ENCODE data around the gene COPS3.
"Not testable (repeated sequence)": the region's sequence is repeated elsewhere in the genome, so short reads cannot be mapped to it uniquely, and the experiment has no call there.

The COPS3 gene

GRCh38 chr17:17300624-17301568, 19.9 kb upstream of the COPS3 start:
- DNase-seq, result peak; percentile 81

DNA sequence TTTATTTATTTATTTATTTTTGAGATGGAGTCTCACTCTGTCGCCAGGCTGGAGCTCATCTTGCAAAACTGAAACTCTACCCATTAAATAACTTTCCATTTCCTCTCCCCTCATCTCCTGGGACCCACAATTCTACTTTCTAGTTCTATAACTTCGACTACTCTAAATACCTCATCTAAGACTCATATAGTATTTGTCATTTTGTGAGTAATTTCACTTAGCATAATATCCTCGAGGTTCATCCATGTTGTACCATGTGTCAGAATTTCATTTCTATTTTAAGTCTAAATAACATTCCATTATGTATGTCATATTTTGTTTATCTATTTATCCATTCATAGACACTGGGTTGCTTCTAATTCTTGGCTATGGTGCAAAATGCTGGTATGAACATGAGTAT, 17.1 kb upstream of the COPS3 start:
- DNase-seq, result no peak

- DNase-seq, result no peak
Observed at GRCh38 chr17:17297217-17297616, 16.2 kb upstream of the COPS3 start.

DNA sequence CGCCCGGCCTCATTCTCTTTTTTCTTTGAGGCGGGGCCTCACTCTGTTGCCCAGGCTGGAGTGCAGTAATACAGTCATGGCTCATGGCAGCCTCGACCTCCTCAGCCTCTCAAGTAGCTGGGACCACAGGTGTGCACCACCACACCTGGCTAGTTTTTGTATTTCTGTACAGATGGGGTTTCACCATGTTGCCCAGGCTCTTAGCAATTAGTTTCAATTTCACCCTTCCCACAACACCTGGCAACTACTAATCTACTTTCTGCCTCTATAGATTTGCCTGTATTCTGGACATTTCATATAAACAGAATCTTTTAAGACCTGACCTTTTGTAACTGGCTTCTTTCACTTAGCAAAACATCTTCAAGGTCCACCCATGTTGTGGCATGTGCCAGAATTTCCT, 14.1 kb upstream of the COPS3 start:
- DNase-seq, result no peak

DNA sequence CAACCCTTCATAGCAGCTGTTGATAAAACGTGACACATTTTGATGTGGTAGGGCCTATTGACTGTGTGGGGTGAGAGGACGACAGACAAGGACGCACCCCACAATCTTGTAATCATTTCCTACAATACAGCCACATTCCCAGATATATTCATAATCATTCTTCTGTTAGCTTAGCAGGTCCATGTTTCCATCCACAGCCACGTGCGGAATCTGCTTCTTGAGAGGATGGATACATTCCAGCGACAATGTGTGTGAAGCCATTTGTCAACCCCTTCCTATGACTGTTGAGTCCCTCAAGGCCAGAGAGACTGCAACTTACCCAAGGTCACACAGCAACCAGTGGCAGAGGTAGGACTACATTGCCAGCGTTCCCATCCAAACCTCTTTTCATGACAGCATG, 8.7 kb upstream of the COPS3 start:
- DNase-seq, result no peak

DNA sequence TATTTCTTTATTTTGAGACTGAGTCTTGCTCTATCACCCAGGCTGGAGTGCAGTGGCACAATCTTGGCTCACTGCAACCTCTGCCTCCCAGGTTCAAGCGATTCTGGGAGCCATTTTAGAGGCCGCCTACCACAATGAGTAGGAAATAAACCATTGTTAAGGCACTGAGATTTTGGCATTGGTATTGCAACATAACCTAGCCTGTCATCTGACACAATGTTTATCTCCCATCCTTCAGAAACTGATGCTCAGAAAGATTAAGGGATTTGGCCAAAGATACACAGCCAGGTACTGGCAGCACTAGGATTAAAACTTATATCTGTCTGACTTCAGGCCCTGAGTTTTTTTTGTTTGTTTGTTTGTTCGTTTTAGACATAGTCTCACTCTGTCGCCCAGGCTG, 8.0 kb upstream of the COPS3 start:
- DNase-seq, result no peak

DNA sequence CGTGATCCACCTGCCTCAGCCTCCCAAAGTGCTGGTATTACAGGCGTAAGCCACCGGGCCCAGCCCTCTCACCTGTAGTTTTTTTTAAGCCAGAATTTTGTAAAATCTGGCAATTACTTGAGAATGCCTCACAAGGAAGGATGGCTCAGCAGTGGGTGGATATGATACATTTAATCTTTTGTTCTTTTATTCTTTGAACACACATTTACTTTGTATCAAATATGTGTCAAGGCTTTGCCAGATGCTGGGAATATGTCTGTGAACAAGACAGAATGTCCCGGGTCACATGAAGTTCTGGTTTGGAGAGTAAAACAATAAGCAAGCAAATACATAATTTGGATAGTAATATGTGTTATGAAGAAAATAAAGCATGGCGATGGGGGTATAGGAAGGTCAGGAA, 4.9 kb upstream of the COPS3 start:
- DNase-seq, result no peak

DNA sequence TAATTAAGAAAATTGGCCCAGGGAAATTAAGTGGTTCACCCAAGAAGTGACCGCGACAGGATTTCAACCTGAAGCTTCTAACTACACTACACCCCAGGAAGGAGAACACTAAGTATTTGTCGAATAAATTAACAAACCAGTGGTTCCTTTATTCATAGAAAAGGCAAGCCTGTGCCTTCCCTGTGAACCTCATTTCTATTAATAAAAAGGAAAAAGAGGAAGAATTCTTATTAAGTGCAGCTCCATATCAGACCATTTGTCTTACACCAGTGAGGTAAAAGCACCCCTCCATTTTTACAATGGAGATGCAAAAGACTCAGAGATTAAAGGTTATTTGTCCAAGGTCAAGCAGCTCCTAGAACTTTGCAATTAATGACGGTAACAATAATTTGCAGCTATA, 1.7 kb downstream of the COPS3 start:
- no peak for DNase-seq

- DNase-seq, result not testable (repeated sequence)
Observed at GRCh38 chr17:17277431-17277830, 3.6 kb downstream of the COPS3 start.

DNA sequence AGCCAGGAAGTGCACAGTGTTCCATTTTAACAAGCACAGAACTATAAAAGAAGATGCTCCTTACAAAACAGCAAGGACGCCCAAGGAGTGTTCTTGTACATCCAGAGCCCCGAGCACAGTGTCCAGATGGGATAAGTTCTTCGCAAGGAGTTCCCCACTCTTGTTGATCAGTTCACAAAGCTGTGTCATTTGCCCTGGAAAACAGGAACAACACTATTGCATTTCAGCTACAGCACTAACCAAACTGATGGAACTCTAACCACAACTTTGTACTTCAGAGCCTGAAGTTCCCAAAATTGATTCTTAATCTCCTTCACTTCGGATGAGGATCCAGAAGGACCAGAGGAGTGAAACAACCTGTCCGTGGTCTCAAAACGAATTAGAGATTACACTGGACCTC, 5.1 kb downstream of the COPS3 start:
- DNase-seq, result no peak

GRCh38 chr17:17269926-17270773, 10.9 kb downstream of the COPS3 start:
- DNase-seq, result no peak

DNA sequence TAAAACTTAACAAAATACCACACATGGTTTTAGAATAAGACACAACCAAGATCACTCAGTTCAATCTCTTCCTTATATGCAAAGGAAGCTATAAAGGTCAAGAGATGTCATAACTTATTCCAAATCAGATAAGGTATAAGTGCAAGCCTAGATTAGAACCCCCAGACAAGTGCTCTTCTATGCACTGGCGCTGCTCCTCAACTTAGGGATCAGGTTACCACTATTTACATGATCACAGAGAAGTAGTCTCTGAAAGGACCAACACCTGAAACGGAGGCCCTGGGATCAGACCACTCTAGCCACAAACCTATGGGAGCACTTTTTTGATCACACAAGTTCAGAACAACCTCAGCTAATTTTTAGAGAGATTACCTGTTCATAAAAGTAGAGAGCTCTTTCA, 16.6 kb downstream of the COPS3 start:
- DNase-seq, result no peak

GRCh38 chr17:17258998-17259397, 22.0 kb downstream of the COPS3 start:
- no peak for DNase-seq

DNA sequence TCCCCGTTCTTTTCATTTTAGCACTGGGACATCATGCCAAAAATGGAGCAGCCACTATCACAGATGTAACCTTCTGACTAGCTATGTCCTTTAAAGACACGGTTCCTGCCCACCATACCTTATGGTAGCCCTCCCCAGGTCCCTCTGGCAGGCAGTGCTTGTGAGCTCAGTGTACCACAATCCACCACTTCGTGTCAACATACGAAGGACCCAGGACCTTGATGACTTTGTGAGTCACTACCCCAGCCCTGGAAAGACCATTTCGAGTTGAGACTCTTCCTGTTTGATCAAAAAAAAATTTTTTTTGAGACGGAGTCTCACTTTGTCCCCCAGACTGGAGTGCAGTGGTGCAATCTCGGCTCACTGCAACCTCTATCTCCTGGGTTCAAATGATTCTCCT, 23.0 kb downstream of the COPS3 start:
- DNase-seq, result peak; percentile 30

- no peak for DNase-seq
Observed at GRCh38 chr17:17256316-17256715, 24.7 kb downstream of the COPS3 start.

DNA sequence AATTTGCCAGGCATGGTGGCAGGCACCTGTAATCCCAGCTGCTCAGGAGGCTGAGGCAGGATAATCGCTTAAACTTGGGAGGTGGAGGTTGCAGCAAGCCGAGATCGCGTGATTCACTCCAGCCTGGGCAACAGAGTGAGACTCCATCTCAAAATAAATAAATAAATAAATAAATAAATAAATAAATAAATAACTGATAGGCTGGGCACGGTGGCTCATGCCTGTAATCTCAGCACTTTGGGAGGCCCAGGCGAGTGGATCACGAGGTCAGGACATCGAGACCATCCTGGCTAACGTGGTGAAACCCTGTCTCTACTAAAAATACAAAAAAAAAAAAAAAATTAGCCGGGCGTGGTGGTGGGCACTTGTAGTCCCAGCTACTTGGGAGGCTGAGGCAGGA, 25.4 kb downstream of the COPS3 start:
- DNase-seq, result not testable (repeated sequence)

- DNase-seq, result no peak
Observed at GRCh38 chr17:17254036-17254435, 27.0 kb downstream of the COPS3 start.

GRCh38 chr17:17253406-17253805, 27.6 kb downstream of the COPS3 start:
- DNase-seq, result no peak

- DNase-seq, result no peak
Observed at GRCh38 chr17:17252149-17252661, 28.8 kb downstream of the COPS3 start.

DNA sequence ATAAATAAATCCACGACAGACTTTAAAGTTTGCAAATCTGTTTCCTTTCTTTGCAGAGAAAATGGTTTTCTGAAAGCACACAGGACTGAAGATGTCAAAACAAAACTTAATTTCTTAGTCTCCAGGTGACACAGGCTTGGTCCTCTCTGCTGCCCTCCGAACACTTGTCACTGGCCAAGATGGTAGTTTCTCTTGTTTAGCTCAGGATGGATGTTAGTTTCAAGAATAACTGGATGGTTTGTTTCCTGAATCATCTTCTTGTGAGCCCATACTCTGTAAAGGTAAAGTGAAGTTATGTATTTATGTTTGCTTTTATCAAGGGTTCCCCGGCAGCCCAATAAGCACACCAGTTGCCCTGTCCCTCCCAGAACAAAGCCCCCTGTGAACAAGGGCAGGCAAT, 34.2 kb downstream of the COPS3 start:
- DNase-seq, result no peak

DNA sequence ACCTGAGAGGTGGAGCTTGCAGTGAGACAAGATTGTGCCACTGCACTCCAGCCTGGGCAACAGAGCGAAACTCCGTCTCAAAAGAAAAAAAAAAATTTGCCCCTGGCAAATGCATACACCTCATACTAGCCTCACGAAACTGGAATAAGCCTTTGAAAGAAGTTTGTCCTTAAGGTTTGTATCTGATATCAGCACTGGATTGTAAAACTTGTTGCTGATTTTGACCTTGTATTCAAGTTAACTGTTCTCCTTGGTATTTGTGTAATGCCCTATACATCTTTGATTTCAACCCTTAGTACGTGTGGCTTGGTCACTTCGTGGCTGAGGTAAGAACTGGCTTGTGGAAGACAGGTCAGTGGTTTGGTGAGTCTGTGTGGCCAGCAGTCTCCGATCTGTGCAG, 37.9 kb downstream of the COPS3 start:
- DNase-seq, result no peak

- DNase-seq, result no peak
Observed at GRCh38 chr17:17242246-17242645, 38.8 kb downstream of the COPS3 start.

DNA sequence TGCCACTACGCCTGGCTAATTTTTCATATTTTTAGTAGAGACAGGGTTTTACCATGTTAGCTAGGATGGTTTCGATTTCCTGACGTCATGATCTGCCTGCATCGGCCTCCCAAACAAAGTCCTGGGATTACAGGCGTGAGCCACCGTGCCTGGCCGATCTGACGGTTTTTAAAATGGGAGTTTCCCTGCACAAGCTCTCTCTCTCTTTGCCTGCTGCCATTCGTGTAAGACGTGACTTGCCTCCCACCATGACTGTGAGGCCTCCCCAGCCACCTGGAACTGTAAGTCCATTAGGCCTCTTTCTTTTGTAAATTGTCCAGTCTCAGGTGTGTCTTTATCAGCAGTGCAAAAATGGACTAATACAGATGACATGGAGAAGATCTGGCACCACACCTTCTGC, 39.4 kb downstream of the COPS3 start:
- DNase-seq, result no peak

DNA sequence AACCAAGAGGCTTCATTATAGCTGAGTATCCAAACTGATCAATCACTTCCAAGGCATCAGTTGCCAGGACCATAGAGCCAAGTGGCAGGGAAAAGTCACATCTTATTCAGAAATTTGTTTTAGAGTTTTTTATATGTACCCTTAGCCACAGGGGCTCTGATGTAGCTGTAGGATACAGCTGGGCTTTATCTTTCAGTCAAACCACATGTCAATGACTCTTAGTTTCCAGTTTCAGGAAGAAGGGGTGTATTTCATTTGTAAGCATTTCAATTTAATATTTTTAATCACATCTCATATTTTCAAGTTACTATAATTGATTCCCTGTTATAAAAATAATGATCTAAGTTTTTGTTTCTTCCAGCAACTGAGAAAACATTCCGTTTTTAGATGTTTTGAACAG, 41.2 kb downstream of the COPS3 start:
- DNase-seq, result no peak

Measured in activated CD8-positive, alpha-beta memory T cell treated with anti-CD3 and anti-CD28 coated beads for 24 hours (primary cell).